Measurements from ENCODE around the gene STAM2. TPM values are rescaled to one million over a fixed set of nuclear protein-coding genes. Genes with fewer than 3 reads are reported as not detected.

Gene STAM2
- total RNA-seq, 6 experiments from 2014 or later, result 12.1 to 18.6 (median 14.2) TPM

- DNase-seq, result no peak
Measured at GRCh38 chr2:152134488-152135280, 40.9 kb downstream of the STAM2 start.

GRCh38 chr2:152132306-152132705 is 43.3 kb downstream of the STAM2 start:
- DNase-seq, result no peak
- TF ChIP-seq CTCF (IDR thresholded peaks at IDR 0.05) (no peak), POLR2A (IDR thresholded peaks at IDR 0.05) (no peak)
- intact Hi-C loops (cut with DNase I), result no loop called here
- H3K4me3 ChIP-seq, result no peak overlapping the region
- H3K9me3 ChIP-seq, result no peaks in the 10 kb centered on the region
- no peak overlapping the region for H3K27ac ChIP-seq
- WGBS (ENCODE audit: insufficient coverage, low coverage, low lambda C conversion rate, missing lambda C conversion rate), result 57% methylated on average over 1 of the region's 1 CpG
- no peaks in the 10 kb centered on the region for H3K27me3 ChIP-seq
- H3K4me1 ChIP-seq, result no peaks in the 10 kb centered on the region
- no peak for ATAC-seq
- H3K36me3 ChIP-seq, result no peaks in the 10 kb centered on the region

More at GRCh38 chr2:152134488-152135280, 40.9 kb downstream of the STAM2 start:
- Histone ChIP-seq H3K27me3 (no peaks in the 10 kb centered on the region), H3K9me3 (no peaks in the 10 kb centered on the region), H3K27ac (no peak overlapping the region), H3K36me3 (no peaks in the 10 kb centered on the region), H3K4me3 (no peak overlapping the region), H3K4me1 (no peaks in the 10 kb centered on the region)
- WGBS (ENCODE audit: insufficient coverage, low coverage, low lambda C conversion rate, missing lambda C conversion rate), result 78% methylated on average over 3 of the region's 5 CpGs
- intact Hi-C loops (cut with DNase I), result no loop called here
- TF ChIP-seq CTCF (IDR thresholded peaks at IDR 0.05) (no peak), POLR2A (IDR thresholded peaks at IDR 0.05) (no peak)
- no peak for ATAC-seq

- DNase-seq (no peak), ATAC-seq (no peak)
- Histone ChIP-seq H3K27ac (no peak overlapping the region), H3K36me3 (peaks cover 0 to 22% (median 1%) of the 10 kb centered on the region in 4 donors), H3K27me3 (no peaks in the 10 kb centered on the region), H3K4me1 (no peaks in the 10 kb centered on the region), H3K4me3 (no peak overlapping the region), H3K9me3 (no peaks in the 10 kb centered on the region)
- TF ChIP-seq POLR2A (IDR thresholded peaks at IDR 0.05) (no peak), CTCF (IDR thresholded peaks at IDR 0.05) (no peak)
- intact Hi-C loops (cut with DNase I), result no loop called here
Measured at GRCh38 chr2:152127628-152128027, 47.9 kb downstream of the STAM2 start.

- Histone ChIP-seq H3K4me1 (no peaks in the 10 kb centered on the region), H3K36me3 (peaks cover 0 to 26% (median 1%) of the 10 kb centered on the region in 4 donors), H3K4me3 (no peak overlapping the region), H3K27me3 (no peaks in the 10 kb centered on the region), H3K9me3 (no peaks in the 10 kb centered on the region), H3K27ac (no peak overlapping the region)
- TF ChIP-seq POLR2A (IDR thresholded peaks at IDR 0.05), result no peak
- TF ChIP-seq CTCF (IDR thresholded peaks at IDR 0.05), result no peak
- intact Hi-C loops (cut with DNase I), result no loop called here
- DNase-seq (no peak), ATAC-seq (no peak)
- WGBS (ENCODE audit: insufficient coverage, low coverage, low lambda C conversion rate, missing lambda C conversion rate), result 82% methylated on average over 2 of the region's 4 CpGs
Measured at GRCh38 chr2:152126664-152127063, 48.9 kb downstream of the STAM2 start.
